GM12801 (cell line): ENCODE results near the gene TM9SF1.

Source experiments
- TF ChIP-seq, protein P1 (sequence below): IDR thresholded peaks from one replicate; pipeline ENCODE4 v1.5.1; 2011; ENCODE audit warnings: control low read depth; ENCODE audit not compliant: insufficient read length; ENCODE audit errors: extremely low read depth

Gene TM9SF1

GRCh38 chr14:24237463-24237955, 42.3 kb upstream of the TM9SF1 start:
- TF ChIP-seq, protein P1, sequence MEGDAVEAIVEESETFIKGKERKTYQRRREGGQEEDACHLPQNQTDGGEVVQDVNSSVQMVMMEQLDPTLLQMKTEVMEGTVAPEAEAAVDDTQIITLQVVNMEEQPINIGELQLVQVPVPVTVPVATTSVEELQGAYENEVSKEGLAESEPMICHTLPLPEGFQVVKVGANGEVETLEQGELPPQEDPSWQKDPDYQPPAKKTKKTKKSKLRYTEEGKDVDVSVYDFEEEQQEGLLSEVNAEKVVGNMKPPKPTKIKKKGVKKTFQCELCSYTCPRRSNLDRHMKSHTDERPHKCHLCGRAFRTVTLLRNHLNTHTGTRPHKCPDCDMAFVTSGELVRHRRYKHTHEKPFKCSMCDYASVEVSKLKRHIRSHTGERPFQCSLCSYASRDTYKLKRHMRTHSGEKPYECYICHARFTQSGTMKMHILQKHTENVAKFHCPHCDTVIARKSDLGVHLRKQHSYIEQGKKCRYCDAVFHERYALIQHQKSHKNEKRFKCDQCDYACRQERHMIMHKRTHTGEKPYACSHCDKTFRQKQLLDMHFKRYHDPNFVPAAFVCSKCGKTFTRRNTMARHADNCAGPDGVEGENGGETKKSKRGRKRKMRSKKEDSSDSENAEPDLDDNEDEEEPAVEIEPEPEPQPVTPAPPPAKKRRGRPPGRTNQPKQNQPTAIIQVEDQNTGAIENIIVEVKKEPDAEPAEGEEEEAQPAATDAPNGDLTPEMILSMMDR: no peak

DNA sequence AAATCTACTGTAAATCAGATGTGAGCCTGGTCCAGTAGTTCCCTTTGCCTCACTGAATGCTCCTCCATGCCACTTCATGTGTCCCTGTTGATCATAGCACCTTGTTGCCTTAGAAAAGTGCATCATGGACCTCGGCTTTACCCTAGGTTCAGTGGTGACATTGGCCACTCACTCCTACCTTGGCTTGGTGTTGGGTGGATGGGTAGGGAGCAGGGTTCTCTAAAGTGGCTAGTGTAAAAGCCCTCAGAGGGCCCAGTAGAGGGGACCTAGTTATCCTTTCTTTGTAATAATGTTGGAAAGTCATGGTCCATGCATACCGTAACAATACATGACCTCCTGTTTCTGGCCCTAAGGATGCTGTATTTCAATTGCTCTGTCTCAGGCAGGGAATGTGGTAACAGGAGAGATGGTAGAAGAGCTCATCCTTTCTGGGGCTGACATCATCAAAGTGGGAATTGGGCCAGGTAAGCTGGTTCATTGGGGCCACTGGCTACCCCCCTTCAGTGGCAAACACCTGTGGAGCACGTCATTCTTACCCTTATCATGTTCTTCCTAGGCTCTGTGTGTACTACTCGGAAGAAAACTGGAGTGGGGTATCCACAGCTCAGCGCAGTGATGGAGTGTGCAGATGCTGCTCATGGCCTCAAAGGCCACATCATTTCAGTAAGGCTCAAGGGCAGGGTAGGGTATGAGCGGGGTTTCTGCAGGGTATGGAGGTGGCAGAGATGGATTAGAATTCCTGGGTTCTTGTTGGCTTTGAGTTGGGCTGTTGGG, 41.6 kb upstream of the TM9SF1 start:
- TF ChIP-seq, protein P1: no peak

DNA sequence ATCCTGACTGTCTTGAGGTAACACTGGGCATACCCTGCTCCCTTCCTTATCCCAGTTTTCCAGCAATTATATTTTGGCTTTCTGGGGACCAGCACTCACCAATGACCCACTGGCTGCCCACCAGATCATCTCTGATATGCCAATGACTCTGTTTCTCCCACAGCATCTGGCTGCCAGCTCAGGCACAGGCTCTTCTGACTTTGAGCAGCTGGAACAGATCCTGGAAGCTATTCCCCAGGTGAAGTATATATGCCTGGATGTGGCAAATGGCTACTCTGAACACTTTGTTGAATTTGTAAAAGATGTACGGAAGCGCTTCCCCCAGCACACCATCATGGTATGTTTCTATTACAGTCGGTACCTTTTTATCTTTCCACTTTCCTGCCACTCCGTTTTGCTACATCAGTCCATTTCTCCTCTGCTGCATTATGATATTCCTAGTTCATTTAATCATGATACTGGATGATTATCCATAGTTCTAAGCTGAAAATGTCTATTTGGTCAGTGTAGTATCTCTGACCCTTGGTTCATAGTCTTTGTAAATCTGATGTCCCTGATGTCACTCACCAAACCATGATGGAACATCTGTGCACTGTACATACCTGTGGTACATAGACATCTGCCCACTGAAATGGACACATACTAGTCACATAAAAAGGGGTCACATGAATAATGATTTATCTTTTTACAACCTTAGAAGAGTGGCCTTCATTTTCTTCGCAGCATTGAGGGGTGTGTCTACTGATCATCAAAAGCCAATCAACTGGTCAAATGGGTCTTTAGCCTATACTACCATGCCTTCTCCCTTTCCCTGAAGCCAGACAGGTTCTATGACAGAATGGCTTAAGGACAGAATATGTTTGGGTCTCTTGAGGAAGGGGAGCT, 40.8 kb upstream of the TM9SF1 start:
- TF ChIP-seq, protein P1: no peak

- TF ChIP-seq, protein P1: no peak
Measured at GRCh38 chr14:24234095-24235005, 39.1 kb upstream of the TM9SF1 start.

DNA sequence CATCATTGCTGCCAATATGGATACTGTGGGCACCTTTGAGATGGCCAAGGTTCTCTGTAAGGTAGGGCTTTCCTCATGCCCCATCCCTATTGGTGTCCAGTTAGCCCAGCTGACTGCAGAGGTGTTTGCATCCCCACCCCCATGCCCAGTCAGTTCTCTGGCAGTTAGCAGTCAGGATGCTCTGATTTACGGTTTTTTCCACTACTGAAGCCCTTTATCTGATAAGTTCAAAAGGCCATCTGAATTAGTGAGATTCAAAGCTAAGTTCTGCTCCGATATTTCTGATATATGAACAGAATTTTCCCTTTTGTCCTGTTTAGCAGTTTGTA, 38.3 kb upstream of the TM9SF1 start:
- TF ChIP-seq, protein P1: no peak

DNA sequence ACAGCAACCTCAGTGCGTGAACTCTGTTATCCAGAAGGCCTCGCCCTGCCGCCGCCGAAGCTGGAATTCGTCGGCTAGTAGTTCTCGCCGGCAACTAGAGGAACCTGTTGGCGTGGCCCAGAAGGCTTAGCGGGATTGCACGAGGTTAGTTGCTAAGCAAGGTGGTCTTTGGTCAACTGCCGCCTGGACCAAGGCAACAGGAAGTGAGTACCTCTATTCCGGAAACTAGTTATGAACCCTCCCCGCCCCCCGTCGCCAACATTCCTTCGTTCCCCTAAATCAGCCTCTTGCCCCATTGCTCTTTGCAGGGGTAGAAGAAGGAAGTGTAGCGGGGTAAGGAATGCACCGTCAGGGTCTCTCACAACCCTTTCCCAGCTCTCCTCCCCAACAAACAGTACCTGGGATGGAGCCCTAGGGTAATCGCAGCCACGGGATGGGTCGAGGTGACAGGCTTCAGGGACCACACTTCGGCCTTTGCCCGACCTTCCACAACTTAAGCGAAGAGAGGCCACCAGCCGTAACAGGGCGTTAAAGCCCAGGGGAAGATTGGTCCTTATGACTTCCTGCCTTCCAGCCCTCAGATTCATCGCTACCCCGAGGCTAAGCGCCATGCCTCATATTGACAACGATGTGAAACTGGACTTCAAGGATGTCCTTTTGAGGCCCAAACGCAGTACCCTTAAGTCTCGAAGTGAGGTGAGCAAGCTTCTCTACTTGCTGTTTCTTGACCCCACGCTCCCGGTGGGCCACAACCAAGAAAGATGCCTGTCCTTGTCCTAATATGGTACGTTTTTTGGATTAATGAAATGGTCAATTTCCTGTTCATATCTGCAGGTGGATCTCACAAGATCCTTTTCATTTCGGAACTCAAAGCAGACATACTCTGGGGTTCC, 37.6 kb upstream of the TM9SF1 start, which contains the start of gene GMPR2:
TSS of gene GMPR2 (plus strand) at position 285 of the 893 bp plus-strand sequence. CDS start at position 610, 325 bp downstream.
- TF ChIP-seq, protein P1: no peak
